Stomach (tissue), 9 donors: ENCODE results near the gene PREPL. TPM values are rescaled to one million over a fixed set of nuclear protein-coding genes. Genes with fewer than 3 reads are reported as not detected.
A peak's percentile ranks its signal among the peaks of the same experiment; 100 is the strongest.
"Not testable (repeated sequence)": the region's sequence is repeated elsewhere in the genome, so short reads cannot be mapped to it uniquely, and the experiment has no call there.

ENCODE experiments used
- DNase-seq, 2 donors: peaks; one replicate each; pipeline versions ENCODE4 v3.0.0 to v3.0.0-alpha.2; 2013 to 2019
- H3K27ac ChIP-seq, 5 donors: fragments of 200-600 bp in 4 of 5; sonication (generic) in 4 of 5; one replicate each; pipeline ENCODE4 v1.5.1; 2013 to 2019; ENCODE audit warnings: mild to moderate bottlenecking in 1 of 5, moderate library complexity in 1 of 5
- H3K27me3 ChIP-seq, 3 donors: fragments of 200-600 bp; sonication (generic); one replicate each; pipeline ENCODE4 v1.5.1; 2017 to 2019; ENCODE audit warnings: mixed run types in 1 of 3
- H3K36me3 ChIP-seq, 4 donors: fragments of 200-600 bp; sonication (generic); 1 replicate in 3 of 4; 2 replicates in 1 of 4; pipeline ENCODE4 v1.5.1; 2016 to 2019
- H3K4me1 ChIP-seq, 4 donors: fragments of 200-600 bp; sonication (generic); one replicate each; pipeline ENCODE4 v1.5.1; 2016 to 2019
- H3K4me3 ChIP-seq, 4 donors: fragments of 200-600 bp; sonication (generic) in 3 of 4; one replicate each; pipeline ENCODE4 v1.5.1; 2016 to 2019; ENCODE audit warnings: mild to moderate bottlenecking in 1 of 4
- H3K9me3 ChIP-seq, 4 donors: fragments of 200-600 bp; sonication (generic); one replicate each; pipeline ENCODE4 v1.5.1; 2016 to 2019
- EP300 ChIP-seq: sonication (generic); formaldehyde crosslinking; IDR thresholded peaks from one replicate; pipeline ENCODE4 v1.6.1; 2017; ENCODE audit warnings: antibody characterized with exemption
- POLR2A ChIP-seq, 4 donors: fragments of 450-650 bp; IDR thresholded peaks; one replicate each; pipeline ENCODE4 v1.6.1; 2016; ENCODE audit warnings: antibody characterized with exemption in 4 of 4, control low read depth in 2 of 4, mild to moderate bottlenecking in 1 of 4, moderate library complexity in 1 of 4
- POLR2AphosphoS5 ChIP-seq, 3 donors: sonication (generic); formaldehyde crosslinking; IDR thresholded peaks; one replicate each; pipeline ENCODE4 v1.6.1; 2016; ENCODE audit warnings: antibody characterized with exemption in 3 of 3
- WGBS, 5 donors: extraction: QIAGEN DNeasy Blood & Tissue Kit in 3 of 5; methylation state at CpG; one replicate each; pipeline versions ENCODE4 v1.1.5 to v1.1.7; 2013 to 2018; 5-methylcytosine and 5-hydroxymethylcytosine counted together
- intact Hi-C: fragments of 100-400 bp; cut with DNase I; formaldehyde crosslinking; loops from one replicate; pipeline ENCODE4 v1.15.1; 2023; ENCODE audit warnings: low total_unique reads
- polyA plus RNA-seq, 3 donors: library from polyadenylated mRNA; stranded (reverse); fragments of 200-250 nt; gene quantifications; one replicate each; pipeline ENCODE4 v1.2.3, GENCODE V29; 2013
- total RNA-seq, 5 donors: library from RNA; depleted of rRNA; stranded (reverse); fragments of >200 nt; gene quantifications; one replicate each; pipeline versions ENCODE4 v1.1.0 to v1.2.3, GENCODE V29; 2014 to 2016
- TF ChIP-seq, protein P1 (sequence below), 7 experiments: fragments of 450-650 bp in 4 of 7; fragments of 200-600 bp in 3 of 7; sonication (generic) in 3 of 7; IDR thresholded peaks; one replicate each; pipeline ENCODE4 v1.5.1; 2016 to 2019; ENCODE audit warnings: antibody characterized with exemption in 7 of 7, control low read depth in 2 of 7, mild to moderate bottlenecking in 1 of 7
- donor health status: healthy with polysubstance abuse.
- donor health status: Bipolar disorder and iron deficiency.
- donor health status: healthy.

PREPL gene
- total and polyA plus RNA-seq, 8 donors, result 8.1 to 65.0 (median 21.8) TPM

DNA sequence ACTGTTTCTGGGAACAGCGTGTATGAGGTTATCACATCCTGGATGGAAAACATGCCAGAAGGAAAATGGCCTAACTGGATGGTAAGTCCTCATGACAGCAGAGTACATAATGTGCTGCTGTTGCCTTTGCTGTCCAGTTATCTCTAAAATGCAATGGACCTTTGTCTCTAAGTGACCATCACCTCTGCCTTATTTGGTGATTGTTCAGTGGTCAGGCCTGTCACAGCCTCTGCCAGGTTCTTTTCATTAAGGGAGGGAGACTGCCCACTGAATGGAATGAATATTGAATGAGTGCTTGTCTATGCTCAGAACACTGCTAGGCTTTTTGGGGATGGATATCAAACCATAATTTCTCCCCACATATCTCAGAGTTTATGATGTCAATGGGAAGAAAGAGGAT, 57.0 kb downstream of the PREPL start:
- Histone ChIP-seq H3K4me1 (no peaks in the 10 kb centered on the region), H3K27me3 (no peaks in the 10 kb centered on the region), H3K27ac (no peak overlapping the region), H3K9me3 (peaks cover 0 to 4% (median 1%) of the 10 kb centered on the region in 4 donors), H3K4me3 (no peak overlapping the region), H3K36me3 (no peaks in the 10 kb centered on the region)
- no peak for DNase-seq
- WGBS, 5 donors, result 41 to 85% (median 73%) methylated on average over 1 of the region's 1 CpG
- TF ChIP-seq EP300 (no peak), POLR2AphosphoS5 (IDR thresholded peaks at IDR 0.05) (no peak), POLR2A (IDR thresholded peaks at IDR 0.05) (no peak)
- TF ChIP-seq, protein P1, sequence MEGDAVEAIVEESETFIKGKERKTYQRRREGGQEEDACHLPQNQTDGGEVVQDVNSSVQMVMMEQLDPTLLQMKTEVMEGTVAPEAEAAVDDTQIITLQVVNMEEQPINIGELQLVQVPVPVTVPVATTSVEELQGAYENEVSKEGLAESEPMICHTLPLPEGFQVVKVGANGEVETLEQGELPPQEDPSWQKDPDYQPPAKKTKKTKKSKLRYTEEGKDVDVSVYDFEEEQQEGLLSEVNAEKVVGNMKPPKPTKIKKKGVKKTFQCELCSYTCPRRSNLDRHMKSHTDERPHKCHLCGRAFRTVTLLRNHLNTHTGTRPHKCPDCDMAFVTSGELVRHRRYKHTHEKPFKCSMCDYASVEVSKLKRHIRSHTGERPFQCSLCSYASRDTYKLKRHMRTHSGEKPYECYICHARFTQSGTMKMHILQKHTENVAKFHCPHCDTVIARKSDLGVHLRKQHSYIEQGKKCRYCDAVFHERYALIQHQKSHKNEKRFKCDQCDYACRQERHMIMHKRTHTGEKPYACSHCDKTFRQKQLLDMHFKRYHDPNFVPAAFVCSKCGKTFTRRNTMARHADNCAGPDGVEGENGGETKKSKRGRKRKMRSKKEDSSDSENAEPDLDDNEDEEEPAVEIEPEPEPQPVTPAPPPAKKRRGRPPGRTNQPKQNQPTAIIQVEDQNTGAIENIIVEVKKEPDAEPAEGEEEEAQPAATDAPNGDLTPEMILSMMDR (IDR thresholded peaks at IDR 0.05), result no peak
- intact Hi-C loops, result no loop called here

DNA sequence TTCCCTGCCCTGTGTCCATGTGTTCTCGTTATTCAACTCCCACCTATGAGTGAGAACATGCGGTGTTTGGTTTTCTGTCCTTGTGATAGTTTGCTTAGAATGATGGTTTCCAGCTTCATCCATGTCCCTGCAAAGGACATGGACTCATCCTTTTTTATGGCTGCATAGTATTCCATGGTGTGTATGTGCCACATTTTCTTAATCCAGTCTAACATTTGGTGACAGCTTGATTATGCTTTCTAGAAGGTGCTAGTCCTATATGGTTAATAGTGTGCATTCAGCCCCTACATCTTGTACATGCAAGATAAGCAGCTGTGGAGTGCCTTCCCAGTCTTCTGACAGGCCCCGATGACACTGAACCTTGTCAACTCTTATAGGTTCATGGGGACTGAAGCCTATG, 57.5 kb downstream of the PREPL start:
- H3K27me3 ChIP-seq, DNase-seq, H3K4me1 ChIP-seq, intact Hi-C loops, H3K9me3 ChIP-seq, H3K27ac ChIP-seq, H3K4me3 ChIP-seq, H3K36me3 ChIP-seq: not testable (repeated sequence)
- WGBS, 5 donors, result 80 to 100% (median 97%) methylated on average over 3 of the region's 3 CpGs

DNA sequence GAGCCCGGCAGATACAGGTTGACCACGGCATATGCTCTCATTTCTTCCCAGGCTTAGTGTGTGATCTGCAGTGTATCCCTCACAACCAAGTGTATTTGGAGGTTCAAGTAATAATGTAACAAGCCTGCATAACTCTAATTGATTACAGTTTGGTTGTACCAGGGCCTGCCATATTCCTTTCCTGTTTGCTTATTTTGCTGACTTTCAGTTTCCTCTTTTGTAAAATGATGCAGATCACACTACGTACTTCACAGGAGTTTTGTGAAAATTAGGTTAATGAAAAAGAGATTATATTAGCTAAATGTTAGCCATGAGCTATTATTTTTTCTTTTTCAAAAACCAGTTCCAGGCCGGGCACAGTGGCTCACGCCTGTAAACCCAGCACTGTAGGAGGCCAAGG, 60.2 kb downstream of the PREPL start:
- Histone ChIP-seq H3K36me3 (no peaks in the 10 kb centered on the region), H3K9me3 (no peaks in the 10 kb centered on the region), H3K27me3 (no peaks in the 10 kb centered on the region), H3K4me3 (no peak overlapping the region), H3K27ac (no peak overlapping the region), H3K4me1 (peaks cover 0 to 3% (median 2%) of the 10 kb centered on the region in 4 donors)
- TF ChIP-seq EP300, result no peak
- TF ChIP-seq, protein P1 (IDR thresholded peaks at IDR 0.05), result no peak
- no peak for TF ChIP-seq POLR2A (IDR thresholded peaks at IDR 0.05)
- no peak for TF ChIP-seq POLR2AphosphoS5 (IDR thresholded peaks at IDR 0.05)
- intact Hi-C loops, result no loop called here
- WGBS, 5 donors, result 90 to 97% (median 93%) methylated on average over 5 of the region's 5 CpGs
- no peak for DNase-seq

DNA sequence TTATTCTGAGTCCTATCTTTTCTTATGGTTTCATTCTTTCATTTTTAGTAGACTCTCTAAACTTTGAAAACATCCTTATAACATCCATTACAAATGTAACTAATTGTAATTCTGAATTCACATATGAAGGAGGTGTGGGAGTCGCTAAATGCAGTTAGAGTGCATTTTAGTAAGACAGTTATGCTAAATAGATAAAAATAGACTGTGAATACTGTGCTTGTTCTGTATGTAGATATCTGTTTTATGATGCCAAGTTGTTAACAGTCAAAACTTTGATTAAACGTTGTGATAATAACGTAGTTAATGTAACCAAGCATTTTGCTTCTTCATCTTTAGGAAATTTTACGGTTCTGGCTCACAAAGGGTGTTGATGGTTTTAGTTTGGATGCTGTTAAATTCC, 61.7 kb downstream of the PREPL start:
- no peak overlapping the region for H3K4me3 ChIP-seq
- intact Hi-C loops, result no loop called here
- WGBS, 5 donors, result 48 to 66% (median 59%) methylated on average over 4 of the region's 4 CpGs
- H3K4me1 ChIP-seq, result peaks cover 9 to 16% (median 12%) of the 10 kb centered on the region in 4 donors
- no peaks in the 10 kb centered on the region for H3K9me3 ChIP-seq
- no peak for TF ChIP-seq POLR2AphosphoS5 (IDR thresholded peaks at IDR 0.05)
- TF ChIP-seq, protein P1 (IDR thresholded peaks at IDR 0.05), result no peak
- no peak for TF ChIP-seq EP300
- TF ChIP-seq POLR2A (IDR thresholded peaks at IDR 0.05), result no peak
- DNase-seq, result no peak
- H3K36me3 ChIP-seq, result no peaks in the 10 kb centered on the region
- H3K27ac ChIP-seq, result no peak overlapping the region
- H3K27me3 ChIP-seq, result no peaks in the 10 kb centered on the region

DNA sequence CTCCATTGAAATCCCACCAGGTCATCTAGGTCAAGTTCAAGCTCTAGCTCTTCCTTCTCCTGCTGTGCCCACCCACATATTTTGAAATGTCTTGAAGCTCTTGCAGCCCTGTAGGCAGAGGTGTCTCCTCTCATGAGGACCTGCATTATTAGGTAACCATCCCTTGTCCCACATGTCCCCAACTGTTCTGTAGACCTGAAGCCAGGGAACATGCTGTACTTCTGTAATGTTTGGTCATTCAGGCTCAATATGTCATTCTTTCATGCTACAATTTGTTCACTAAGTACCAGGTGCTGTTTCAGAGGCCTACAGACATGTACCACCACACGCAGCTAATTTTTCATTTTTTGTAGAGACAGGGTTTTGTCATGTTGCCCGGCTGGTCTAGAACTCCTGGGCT, 63.9 kb downstream of the PREPL start:
- H3K4me1 ChIP-seq, result peaks cover 11 to 18% (median 14%) of the 10 kb centered on the region in 4 donors
- DNase-seq, result no peak
- intact Hi-C loops, result no loop called here
- no peak overlapping the region for H3K4me3 ChIP-seq
- no peaks in the 10 kb centered on the region for H3K9me3 ChIP-seq
- 92 to 96% (median 95%) methylated on average over 2 of the region's 2 CpGs for WGBS, 5 donors
- TF ChIP-seq POLR2AphosphoS5 (IDR thresholded peaks at IDR 0.05) (no peak), EP300 (no peak), POLR2A (IDR thresholded peaks at IDR 0.05) (no peak)
- TF ChIP-seq, protein P1 (IDR thresholded peaks at IDR 0.05), result no peak
- no peaks in the 10 kb centered on the region for H3K36me3 ChIP-seq
- H3K27me3 ChIP-seq, result no peaks in the 10 kb centered on the region
- peak overlapping the region in 1 of 5 donors; percentile 18 for H3K27ac ChIP-seq
